GM18507 (cell line): ENCODE data around the gene CACNA2D1.
"Not testable (repeated sequence)": the region's sequence is repeated elsewhere in the genome, so short reads cannot be mapped to it uniquely, and the experiment has no call there.

Source experiments
- DNase-seq: peaks from one replicate; pipeline ENCODE4 v3.0.0; 2011; ENCODE audit warnings: low read depth; ENCODE audit not compliant: insufficient read length; ENCODE audit errors: extremely low spot score
- FAIRE-seq: peaks from 2 replicates; lab custom pipeline; 2011; peaks lifted over from hg19 to GRCh38; lab: Jason Lieb, UNC

Gene CACNA2D1

GRCh38 chr7:82397879-82398524 is 45.6 kb downstream of the CACNA2D1 start:
- FAIRE-seq (no peak), DNase-seq (no peak)

- FAIRE-seq (no peak), DNase-seq (no peak)
Observed at GRCh38 chr7:82396343-82396742, 47.2 kb downstream of the CACNA2D1 start.

- FAIRE-seq (no peak), DNase-seq (no peak)
Observed at GRCh38 chr7:82395147-82395546, 48.4 kb downstream of the CACNA2D1 start.

- no peak for FAIRE-seq
- DNase-seq, result no peak
Observed at GRCh38 chr7:82393840-82394220, 49.7 kb downstream of the CACNA2D1 start.

- DNase-seq (no peak), FAIRE-seq (no peak)
Observed at GRCh38 chr7:82393076-82393839, 50.3 kb downstream of the CACNA2D1 start.

GRCh38 chr7:82390936-82391335 is 52.6 kb downstream of the CACNA2D1 start:
- FAIRE-seq (no peak), DNase-seq (no peak)

GRCh38 chr7:82389876-82390275 is 53.7 kb downstream of the CACNA2D1 start:
- FAIRE-seq, result no peak
- DNase-seq, result no peak

- no peak for FAIRE-seq
Observed at GRCh38 chr7:82388138-82388537, 55.4 kb downstream of the CACNA2D1 start.

GRCh38 chr7:82386571-82386970 is 57.0 kb downstream of the CACNA2D1 start:
- DNase-seq, FAIRE-seq: not testable (repeated sequence)

More at GRCh38 chr7:82388138-82388537, 55.4 kb downstream of the CACNA2D1 start:
- DNase-seq, result no peak

- FAIRE-seq, result no peak
- no peak for DNase-seq
Observed at GRCh38 chr7:82384779-82385178, 58.8 kb downstream of the CACNA2D1 start.

- DNase-seq, result no peak
- FAIRE-seq, result no peak
Observed at GRCh38 chr7:82384051-82384464, 59.5 kb downstream of the CACNA2D1 start.

GRCh38 chr7:82382276-82382675 is 61.3 kb downstream of the CACNA2D1 start:
- FAIRE-seq (no peak), DNase-seq (no peak)

- FAIRE-seq (no peak), DNase-seq (no peak)
Observed at GRCh38 chr7:82376739-82377138, 66.8 kb downstream of the CACNA2D1 start.

- FAIRE-seq, result no peak
- no peak for DNase-seq
Observed at GRCh38 chr7:82375713-82376112, 67.9 kb downstream of the CACNA2D1 start.

- FAIRE-seq, result no peak
- no peak for DNase-seq
Observed at GRCh38 chr7:82375129-82375528, 68.4 kb downstream of the CACNA2D1 start.

- no peak for FAIRE-seq
Observed at GRCh38 chr7:82373926-82374635, 69.5 kb downstream of the CACNA2D1 start.

GRCh38 chr7:82364671-82365070 is 78.9 kb downstream of the CACNA2D1 start:
- no peak for FAIRE-seq
- no peak for DNase-seq

More at GRCh38 chr7:82373926-82374635, 69.5 kb downstream of the CACNA2D1 start:
- DNase-seq, result no peak

GRCh38 chr7:82364048-82364447 is 79.5 kb downstream of the CACNA2D1 start:
- DNase-seq (no peak), FAIRE-seq (no peak)

GRCh38 chr7:82362129-82362706 is 81.4 kb downstream of the CACNA2D1 start:
- no peak for FAIRE-seq
- no peak for DNase-seq
